ENCODE measurements around the gene TGFBR1. TPM values are rescaled to one million over a fixed set of nuclear protein-coding genes. Genes with fewer than 3 reads are reported as not detected.

TGFBR1 gene
- total RNA-seq, 1 experiment from 2014 or later: 31.8 TPM

DNA sequence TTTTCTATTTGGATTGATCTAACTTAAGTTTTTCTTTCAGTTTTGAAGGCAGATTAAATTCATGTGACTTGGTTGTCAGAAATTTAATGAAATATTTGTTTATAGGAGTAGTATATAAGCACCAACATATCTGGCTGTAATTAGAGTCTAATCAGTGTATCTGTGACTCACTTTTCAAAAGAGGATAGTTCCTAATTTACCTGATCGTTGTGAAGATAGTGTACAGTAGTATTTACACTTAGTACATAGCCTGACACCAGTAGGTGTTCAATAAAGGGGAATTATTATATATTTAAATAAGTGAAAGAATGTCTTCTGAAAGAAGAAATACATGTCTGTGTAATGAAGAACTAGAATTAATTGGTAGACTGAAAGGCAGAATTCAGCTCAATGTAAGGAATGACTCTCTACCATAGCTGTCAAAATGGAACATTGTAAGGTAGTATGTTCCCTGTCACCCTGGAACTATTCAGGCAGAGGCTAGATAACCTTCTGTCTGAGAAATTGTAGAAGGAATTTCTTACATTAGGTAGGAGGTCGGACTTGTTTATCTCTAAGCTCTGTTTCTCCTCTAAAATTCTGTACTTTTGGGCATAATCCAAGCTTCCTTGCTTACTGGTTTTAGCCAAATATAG lies 8.6 kb downstream of the TGFBR1 start:
- intact Hi-C loops (cut with micrococcal nuclease; ENCODE audit: unreplicated experiment): no loop called here

DNA sequence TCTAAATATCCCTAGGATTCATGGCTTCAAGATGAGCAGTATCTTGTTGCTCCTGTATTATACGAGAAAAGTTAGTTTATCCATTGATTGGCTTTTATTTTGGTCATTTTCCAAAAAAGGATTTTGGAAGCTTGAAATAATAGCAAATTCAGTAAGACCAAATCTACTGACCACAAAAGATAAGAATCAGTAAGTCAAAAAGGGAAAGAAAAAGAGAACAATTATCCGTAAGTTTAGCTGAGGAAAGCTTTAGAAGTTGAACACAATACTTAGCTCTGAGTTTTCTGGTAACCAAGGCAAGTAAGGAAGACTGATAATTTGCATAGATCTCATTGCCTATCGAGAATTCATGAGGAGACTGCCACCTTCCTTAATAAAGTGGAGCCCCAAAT lies 9.1 kb downstream of the TGFBR1 start:
- no TSS peak for BruUV-seq (replicated peaks)
- CTCF ChIA-PET: no interaction called here
- no peak overlapping the region for H3K27ac Mint-ChIP-seq (ENCODE audit: unreplicated experiment)
- no peak overlapping the region for H3K4me3 Mint-ChIP-seq (ENCODE audit: unreplicated experiment)
- no peak for DNase-seq
- no peak for TF ChIP-seq CTCF (IDR thresholded peaks at IDR 0.05; ENCODE audit: insufficient read depth in 1 of 2, low read depth in 1 of 2, low read length in 1 of 2, severe bottlenecking in 1 of 2, unreplicated experiment in 1 of 2)
- no peaks in the 10 kb centered on the region for H3K27me3 ChIP-seq (replicated peaks; ENCODE audit: control insufficient read depth, insufficient read depth, low read length)
- no peaks in the 10 kb centered on the region for H3K9me3 Mint-ChIP-seq (ENCODE audit: unreplicated experiment)
- no peaks in the 10 kb centered on the region for H3K4me1 ChIP-seq
- H3K36me3 Mint-ChIP-seq (ENCODE audit: insufficient read depth, unreplicated experiment): no peaks in the 10 kb centered on the region
- peaks cover 18% of the 10 kb centered on the region for H3K4me1 Mint-ChIP-seq (ENCODE audit: low read depth, unreplicated experiment)
- no peaks in the 10 kb centered on the region for H3K27me3 Mint-ChIP-seq (ENCODE audit: insufficient read depth, unreplicated experiment)
- intact Hi-C loops (cut with micrococcal nuclease; ENCODE audit: unreplicated experiment): no loop called here
- H3K36me3 ChIP-seq (ENCODE audit: control insufficient read depth, insufficient read depth, low read length): no peaks in the 10 kb centered on the region
- no peak overlapping the region for H3K4me3 ChIP-seq (ENCODE audit: low read depth, low read length)
- H3K9me3 ChIP-seq: no peaks in the 10 kb centered on the region
- POLR2A ChIA-PET: no interaction called here

More for the DNA sequence above, 8.6 kb downstream of the TGFBR1 start:
- Histone ChIP-seq H3K27me3 (replicated peaks; ENCODE audit: control insufficient read depth, insufficient read depth, low read length) (no peaks in the 10 kb centered on the region), H3K4me3 (ENCODE audit: low read depth, low read length) (no peak overlapping the region), H3K36me3 (ENCODE audit: control insufficient read depth, insufficient read depth, low read length) (no peaks in the 10 kb centered on the region), H3K4me1 (no peaks in the 10 kb centered on the region), H3K9me3 (no peaks in the 10 kb centered on the region)
- no peaks in the 10 kb centered on the region for H3K9me3 Mint-ChIP-seq (ENCODE audit: unreplicated experiment)
- no peaks in the 10 kb centered on the region for H3K27me3 Mint-ChIP-seq (ENCODE audit: insufficient read depth, unreplicated experiment)
- ChIA-PET POLR2A (no interaction called here), CTCF (no interaction called here)
- H3K4me1 Mint-ChIP-seq (ENCODE audit: low read depth, unreplicated experiment): peaks cover 18% of the 10 kb centered on the region
- no peak overlapping the region for H3K27ac Mint-ChIP-seq (ENCODE audit: unreplicated experiment)
- no TSS peak for BruUV-seq (replicated peaks)
- no peak for TF ChIP-seq CTCF (IDR thresholded peaks at IDR 0.05; ENCODE audit: insufficient read depth in 1 of 2, low read depth in 1 of 2, low read length in 1 of 2, severe bottlenecking in 1 of 2, unreplicated experiment in 1 of 2)
- no peaks in the 10 kb centered on the region for H3K36me3 Mint-ChIP-seq (ENCODE audit: insufficient read depth, unreplicated experiment)
- no peak for DNase-seq
- H3K4me3 Mint-ChIP-seq (ENCODE audit: unreplicated experiment): no peak overlapping the region

- no peak for DNase-seq
- H3K27ac Mint-ChIP-seq (ENCODE audit: unreplicated experiment): no peak overlapping the region
- H3K27me3 ChIP-seq (replicated peaks; ENCODE audit: control insufficient read depth, insufficient read depth, low read length): no peaks in the 10 kb centered on the region
- no peaks in the 10 kb centered on the region for H3K27me3 Mint-ChIP-seq (ENCODE audit: insufficient read depth, unreplicated experiment)
- H3K36me3 ChIP-seq (ENCODE audit: control insufficient read depth, insufficient read depth, low read length): no peaks in the 10 kb centered on the region
- H3K9me3 ChIP-seq: no peaks in the 10 kb centered on the region
- BruUV-seq (replicated peaks): no TSS peak
- ChIA-PET POLR2A (no interaction called here), CTCF (no interaction called here)
- no peaks in the 10 kb centered on the region for H3K4me1 ChIP-seq
- TF ChIP-seq CTCF (IDR thresholded peaks at IDR 0.05; ENCODE audit: insufficient read depth in 1 of 2, low read depth in 1 of 2, low read length in 1 of 2, severe bottlenecking in 1 of 2, unreplicated experiment in 1 of 2): no peak
- H3K4me1 Mint-ChIP-seq (ENCODE audit: low read depth, unreplicated experiment): peaks cover 18% of the 10 kb centered on the region
- no peak overlapping the region for H3K4me3 Mint-ChIP-seq (ENCODE audit: unreplicated experiment)
- H3K4me3 ChIP-seq (ENCODE audit: low read depth, low read length): no peak overlapping the region
- no peaks in the 10 kb centered on the region for H3K9me3 Mint-ChIP-seq (ENCODE audit: unreplicated experiment)
- intact Hi-C loops (cut with micrococcal nuclease; ENCODE audit: unreplicated experiment): no loop called here
- H3K36me3 Mint-ChIP-seq (ENCODE audit: insufficient read depth, unreplicated experiment): no peaks in the 10 kb centered on the region
Observed at GRCh38 chr9:99114846-99115500, 10.1 kb downstream of the TGFBR1 start.
